Astrocyte of the cerebellum (primary cell): ENCODE data around the gene RMI2.

Experiments
- DNase-seq: peaks from one replicate; pipeline ENCODE4 v3.0.0-alpha.2; 2011; ENCODE audit warnings: low read depth
- H3K4me3 ChIP-seq: 2 replicates; pipeline ENCODE4 v1.5.1; 2011; ENCODE audit warnings: mild to moderate bottlenecking, low read depth, low read length, moderate library complexity
- in situ Hi-C: cut with HindIII; loops from 2 replicates; pipeline ENCODE4 v1.10.0; 2017; ENCODE audit warnings: low sequenced_read_pairs
- TF ChIP-seq, protein P1 (sequence below): IDR thresholded peaks from 2 replicates; pipeline ENCODE4 v1.5.1; 2012; ENCODE audit warnings: low read length, low read depth, moderate library complexity, mild to moderate bottlenecking; ENCODE audit errors: missing control alignments

Gene RMI2

DNA sequence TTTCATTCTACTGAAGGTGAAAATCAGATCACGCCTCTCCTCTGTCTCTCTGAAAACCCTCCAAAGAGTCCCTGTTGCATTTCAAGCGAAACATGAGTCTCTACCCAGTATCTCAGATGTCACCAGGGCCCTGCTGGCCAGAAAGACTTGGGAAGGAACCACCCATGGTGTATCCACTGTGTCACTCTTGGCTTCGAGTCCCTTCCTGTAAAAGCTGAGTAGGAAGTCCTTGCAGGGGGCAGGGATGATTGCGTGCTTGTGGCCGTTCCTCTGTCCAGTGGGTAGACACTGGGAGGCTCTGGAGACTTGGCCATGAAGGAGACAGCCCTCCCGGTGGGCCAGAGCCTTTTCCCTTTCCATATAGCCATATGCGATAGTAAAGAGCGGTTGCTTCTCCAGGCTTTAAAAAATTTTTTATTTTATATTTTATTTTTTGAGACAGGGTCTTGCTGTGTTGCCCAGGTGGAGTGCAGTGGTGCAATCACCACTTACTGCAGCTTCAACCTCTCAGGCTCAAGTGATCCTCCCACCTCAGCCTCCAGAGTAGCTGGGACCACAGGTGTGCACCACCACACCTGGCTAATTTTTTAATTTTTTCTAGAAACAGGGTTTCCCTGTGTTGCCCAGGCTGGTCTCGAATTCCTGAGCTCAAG, 19.0 kb upstream of the RMI2 start:
- in situ Hi-C loops = no loop called here
- DNase-seq = no peak
- H3K4me3 ChIP-seq = no peak overlapping the region
- TF ChIP-seq, protein P1, sequence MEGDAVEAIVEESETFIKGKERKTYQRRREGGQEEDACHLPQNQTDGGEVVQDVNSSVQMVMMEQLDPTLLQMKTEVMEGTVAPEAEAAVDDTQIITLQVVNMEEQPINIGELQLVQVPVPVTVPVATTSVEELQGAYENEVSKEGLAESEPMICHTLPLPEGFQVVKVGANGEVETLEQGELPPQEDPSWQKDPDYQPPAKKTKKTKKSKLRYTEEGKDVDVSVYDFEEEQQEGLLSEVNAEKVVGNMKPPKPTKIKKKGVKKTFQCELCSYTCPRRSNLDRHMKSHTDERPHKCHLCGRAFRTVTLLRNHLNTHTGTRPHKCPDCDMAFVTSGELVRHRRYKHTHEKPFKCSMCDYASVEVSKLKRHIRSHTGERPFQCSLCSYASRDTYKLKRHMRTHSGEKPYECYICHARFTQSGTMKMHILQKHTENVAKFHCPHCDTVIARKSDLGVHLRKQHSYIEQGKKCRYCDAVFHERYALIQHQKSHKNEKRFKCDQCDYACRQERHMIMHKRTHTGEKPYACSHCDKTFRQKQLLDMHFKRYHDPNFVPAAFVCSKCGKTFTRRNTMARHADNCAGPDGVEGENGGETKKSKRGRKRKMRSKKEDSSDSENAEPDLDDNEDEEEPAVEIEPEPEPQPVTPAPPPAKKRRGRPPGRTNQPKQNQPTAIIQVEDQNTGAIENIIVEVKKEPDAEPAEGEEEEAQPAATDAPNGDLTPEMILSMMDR = no peak

DNA sequence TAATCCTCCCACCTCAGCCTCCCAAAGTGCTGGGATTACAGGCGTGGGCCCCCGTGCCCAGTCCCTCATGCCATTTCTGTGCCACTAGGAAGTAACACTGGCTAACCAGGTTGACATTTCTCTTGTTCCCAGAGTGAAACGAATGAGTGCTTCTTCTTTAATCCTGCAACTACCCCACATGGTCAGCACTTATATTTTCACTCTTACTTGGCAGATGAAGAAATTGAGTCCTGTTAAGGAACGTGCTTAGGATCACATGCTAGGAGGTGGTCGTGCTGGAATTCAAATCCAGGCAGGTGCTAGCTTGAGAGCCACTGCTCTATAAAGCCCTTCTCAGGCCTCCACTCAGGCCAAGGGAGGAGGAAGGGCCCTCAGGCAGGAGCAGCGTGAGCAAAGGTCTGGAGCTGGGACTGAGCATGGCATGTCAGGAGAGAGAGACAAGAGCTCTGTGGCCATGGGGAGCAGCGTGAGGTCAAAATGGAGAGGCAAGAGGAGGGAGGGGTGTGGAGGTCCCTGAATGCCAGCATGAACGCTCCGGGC, 18.5 kb upstream of the RMI2 start:
- no peak overlapping the region for H3K4me3 ChIP-seq
- in situ Hi-C loops = no loop called here
- TF ChIP-seq, protein P1 = no peak
- no peak for DNase-seq

DNA sequence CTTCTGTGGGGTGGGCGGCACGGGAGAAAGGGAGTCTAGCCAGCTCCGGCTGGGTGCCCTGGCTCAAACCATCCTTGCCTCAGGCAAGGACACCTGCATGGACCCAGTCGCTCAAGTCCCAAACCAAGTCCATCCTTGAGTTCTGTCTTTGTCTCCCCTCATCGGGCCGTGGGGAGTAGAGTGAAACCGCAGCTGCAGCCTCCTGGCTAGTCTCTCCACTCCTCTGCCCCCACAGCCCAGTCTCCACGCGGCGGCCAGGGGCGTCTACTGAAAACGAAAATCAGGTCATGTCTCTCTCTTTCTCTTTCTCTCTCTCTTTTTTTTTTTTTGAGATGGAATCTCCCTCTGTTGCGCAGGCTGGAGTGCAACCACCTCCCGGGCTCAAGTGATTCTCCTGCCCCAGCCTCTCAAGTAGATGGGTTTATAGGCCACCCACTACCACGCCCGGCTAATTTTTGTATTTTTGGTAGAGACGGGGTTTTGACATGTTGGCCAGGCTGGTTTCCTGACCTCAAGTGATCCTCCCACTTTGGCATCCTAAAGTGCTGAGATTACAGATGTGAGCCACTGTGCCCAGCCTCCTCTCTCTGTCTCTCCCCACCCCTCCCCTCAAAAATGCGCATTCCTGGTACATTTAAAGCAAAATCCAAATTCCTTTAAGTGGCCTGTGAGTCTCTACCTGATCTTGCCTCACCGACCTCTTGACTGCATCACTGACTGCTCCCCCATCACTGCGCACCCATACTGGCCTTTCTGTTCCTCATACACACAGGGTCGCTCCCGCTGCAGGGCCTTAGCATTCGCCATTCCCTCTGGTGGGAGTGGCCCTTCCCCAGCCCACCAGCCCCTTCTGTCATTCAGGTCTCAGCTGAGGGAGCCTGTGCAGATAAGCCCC, 17.7 kb upstream of the RMI2 start:
- TF ChIP-seq, protein P1 = no peak
- in situ Hi-C loops = no loop called here
- H3K4me3 ChIP-seq = no peak overlapping the region
- no peak for DNase-seq

DNA sequence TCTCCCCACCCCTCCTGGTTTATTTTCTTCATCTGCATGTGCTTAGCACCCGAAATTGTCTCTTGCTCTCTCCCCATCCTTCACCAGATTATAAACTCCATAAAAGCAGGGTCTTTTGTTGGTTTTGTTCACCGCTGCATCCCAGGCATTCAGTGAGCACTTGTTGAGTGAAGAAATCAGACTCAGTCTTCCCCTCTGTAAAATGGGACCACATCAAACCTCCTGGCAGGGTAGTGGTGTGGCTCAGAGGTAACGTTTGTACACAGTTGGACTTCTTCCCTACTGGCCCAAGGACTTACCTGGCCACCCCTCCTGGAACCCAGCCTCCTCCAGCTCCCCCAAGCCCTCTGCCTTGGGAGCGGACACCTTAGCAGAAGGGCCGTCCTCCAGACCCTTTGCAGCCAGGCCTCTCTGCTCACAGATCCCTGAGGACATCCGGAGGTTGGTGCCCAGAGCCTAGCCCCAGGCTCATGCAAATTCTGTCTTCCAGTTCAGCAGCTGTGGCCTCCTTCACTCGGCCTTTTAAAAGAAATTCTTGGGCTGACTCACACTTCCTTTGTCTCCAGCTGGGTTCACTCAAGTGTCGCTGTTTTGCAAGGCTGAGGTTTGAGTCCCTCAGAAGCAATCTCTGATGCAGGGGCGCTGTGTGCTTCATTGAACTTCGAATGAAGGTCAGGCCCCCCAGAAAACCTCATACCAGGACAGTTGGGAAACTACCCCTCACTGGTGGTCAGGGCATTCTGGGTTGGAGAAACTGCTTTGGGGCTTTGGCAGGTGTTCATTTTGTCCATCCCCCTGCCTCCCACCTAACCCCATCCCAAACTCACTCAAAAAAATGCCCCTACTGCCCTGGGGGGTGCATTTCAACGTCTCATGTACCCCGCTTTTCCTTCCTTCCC, 16.8 kb upstream of the RMI2 start:
- in situ Hi-C loops = no loop called here
- DNase-seq = peak; percentile 89
- H3K4me3 ChIP-seq = peak overlapping the region; percentile 6

DNA sequence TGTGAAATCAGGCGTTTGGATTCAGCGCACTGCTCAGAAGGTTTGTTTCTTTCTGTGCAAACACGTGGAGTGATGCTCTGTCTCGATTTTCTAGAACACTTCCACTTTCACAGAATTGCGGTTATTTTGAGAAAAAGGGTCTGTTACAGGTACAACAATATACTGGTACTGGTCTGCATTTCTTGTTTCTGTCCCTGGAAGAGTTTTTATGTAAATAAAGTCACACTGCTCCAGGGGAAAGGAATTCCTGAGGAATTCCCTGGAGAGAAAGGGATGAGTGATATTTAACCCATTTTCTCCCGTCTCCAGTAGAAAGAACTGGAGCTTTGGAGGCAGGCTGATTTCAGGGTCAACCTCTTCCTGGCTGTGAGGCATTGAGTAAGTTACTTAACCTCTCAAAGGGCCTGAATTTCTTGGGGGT, 16.2 kb upstream of the RMI2 start:
- H3K4me3 ChIP-seq = peak overlapping the region; percentile 6
- in situ Hi-C loops = no loop called here
- TF ChIP-seq, protein P1 = no peak
- DNase-seq = no peak

More for the DNA sequence above, 16.8 kb upstream of the RMI2 start:
- TF ChIP-seq, protein P1 = no peak

DNA sequence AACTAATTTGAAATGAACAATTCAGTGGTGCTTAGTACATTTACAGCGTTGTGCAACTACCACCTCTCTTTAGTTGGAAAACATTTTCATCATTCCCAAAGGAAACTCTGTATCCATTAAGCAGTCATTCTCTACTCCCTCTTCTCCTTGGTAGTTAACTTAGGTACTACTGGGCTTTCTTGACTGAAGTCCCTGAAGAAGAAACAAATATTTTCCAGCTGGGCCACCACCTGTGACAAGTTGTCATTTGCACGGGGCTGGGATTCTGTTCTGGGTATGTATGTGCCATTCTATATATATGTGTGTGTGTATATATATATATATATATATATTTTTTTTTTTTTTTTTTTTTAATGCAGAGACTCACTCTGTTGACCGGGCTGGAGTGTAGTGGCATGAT, 15.4 kb upstream of the RMI2 start:
- in situ Hi-C loops = no loop called here
- TF ChIP-seq, protein P1 = no peak
- DNase-seq = no peak
- H3K4me3 ChIP-seq = no peak overlapping the region
